Calu3 (cell line): ENCODE results near the gene SMIM35. TPM values are rescaled to one million over a fixed set of nuclear protein-coding genes. Genes with fewer than 3 reads are reported as not detected.

Source experiments
- BruUV-seq: library from RNA; stranded (reverse); fragments of 400-500 nt; replicated peaks from 2 replicates; lab custom pipeline; 2021; lab: Mats Ljungman, UMichigan
- CTCF ChIA-PET: fragments of 300-600 bp; sonication (Branson Sonifier 250); formaldehyde crosslinking; loops from one replicate; lab custom pipeline; 2022; ENCODE audit warnings: antibody characterized with exemption; lab: Charles Lee
- DNase-seq: peaks from one replicate; pipeline ENCODE4 v3.0.0; 2022
- H3K27ac Mint-ChIP-seq: one replicate; pipeline ENCODE4 v1.8.0; 2022; ENCODE audit warnings: mixed read lengths; ENCODE audit not compliant: unreplicated experiment
- H3K27me3 Mint-ChIP-seq: one replicate; pipeline ENCODE4 v1.8.0; 2022; ENCODE audit warnings: mixed read lengths; ENCODE audit not compliant: unreplicated experiment
- H3K36me3 Mint-ChIP-seq: one replicate; pipeline ENCODE4 v1.8.0; 2022; ENCODE audit warnings: mild to moderate bottlenecking, moderate library complexity, mixed read lengths; ENCODE audit not compliant: insufficient read depth, unreplicated experiment
- H3K4me1 Mint-ChIP-seq: one replicate; pipeline ENCODE4 v1.8.0; 2022; ENCODE audit warnings: mild to moderate bottlenecking, low read depth, mixed read lengths; ENCODE audit not compliant: unreplicated experiment
- H3K4me3 Mint-ChIP-seq: one replicate; pipeline ENCODE4 v1.8.0; 2022; ENCODE audit warnings: mild to moderate bottlenecking, low read depth, moderate library complexity, mixed read lengths; ENCODE audit not compliant: unreplicated experiment
- H3K9me3 Mint-ChIP-seq: one replicate; pipeline ENCODE4 v1.8.0; 2022; ENCODE audit warnings: low read depth, mixed read lengths; ENCODE audit not compliant: unreplicated experiment
- CTCF ChIP-seq: fragments of 200-600 bp; IDR thresholded peaks from one replicate; pipeline ENCODE4 v1.8.0; 2022; ENCODE audit warnings: antibody characterized with exemption; ENCODE audit not compliant: unreplicated experiment
- intact Hi-C: fragments of 100-400 bp; cut with micrococcal nuclease; formaldehyde crosslinking; loops from one replicate; pipeline ENCODE4 v1.10.0; 2022; ENCODE audit not compliant: unreplicated experiment
- total RNA-seq: library from RNA; stranded (reverse); gene quantifications from 2 replicates; pipeline ENCODE4 v1.2.3, GENCODE V29; 2022

The SMIM35 gene
- total RNA-seq, 1 experiment from 2014 or later, result not detected

- no peaks in the 10 kb centered on the region for H3K9me3 Mint-ChIP-seq
- no peaks in the 10 kb centered on the region for H3K4me1 Mint-ChIP-seq
- CTCF ChIA-PET, result no interaction called here
- H3K27ac Mint-ChIP-seq, result no peak overlapping the region
- peaks cover 15% of the 10 kb centered on the region for H3K36me3 Mint-ChIP-seq
- no peak for DNase-seq
- intact Hi-C loops, result no loop called here
- H3K4me3 Mint-ChIP-seq, result no peak overlapping the region
- H3K27me3 Mint-ChIP-seq, result no peaks in the 10 kb centered on the region
- TF ChIP-seq CTCF, result no peak
- no TSS peak for BruUV-seq
These were observed 20.1 kb upstream of the SMIM35 start for GRCh38 chr11:118106789-118107335.

GRCh38 chr11:118105657-118106305, 19.0 kb upstream of the SMIM35 start:
- H3K27me3 Mint-ChIP-seq, result no peaks in the 10 kb centered on the region
- no peaks in the 10 kb centered on the region for H3K4me1 Mint-ChIP-seq
- intact Hi-C loops, result no loop called here
- no peak overlapping the region for H3K27ac Mint-ChIP-seq
- CTCF ChIA-PET, result no interaction called here
- no TSS peak for BruUV-seq
- TF ChIP-seq CTCF, result no peak
- DNase-seq, result no peak
- no peak overlapping the region for H3K4me3 Mint-ChIP-seq
- no peaks in the 10 kb centered on the region for H3K9me3 Mint-ChIP-seq
- peaks cover 11% of the 10 kb centered on the region for H3K36me3 Mint-ChIP-seq

GRCh38 chr11:118104491-118104890, 17.7 kb upstream of the SMIM35 start:
- no peak for DNase-seq
- Mint-ChIP-seq H3K27ac (no peak overlapping the region), H3K27me3 (no peaks in the 10 kb centered on the region), H3K4me3 (no peak overlapping the region), H3K36me3 (peaks cover 11% of the 10 kb centered on the region), H3K4me1 (no peaks in the 10 kb centered on the region), H3K9me3 (no peaks in the 10 kb centered on the region)
- CTCF ChIA-PET, result no interaction called here
- no peak for TF ChIP-seq CTCF
- intact Hi-C loops, result no loop called here
- no TSS peak for BruUV-seq

GRCh38 chr11:118102721-118103261, 16.0 kb upstream of the SMIM35 start:
- CTCF ChIA-PET, result interaction anchor here (0.6 kb wide), 1 partner anchor 111 kb away, joined by 3 read pairs; no protein-coding TSS in a partner anchor
- intact Hi-C loops, result no loop called here
- BruUV-seq, result no TSS peak
- TF ChIP-seq CTCF, result no peak
- no peaks in the 10 kb centered on the region for H3K4me1 Mint-ChIP-seq
- no peak overlapping the region for H3K27ac Mint-ChIP-seq
- no peak for DNase-seq
- H3K27me3 Mint-ChIP-seq, result no peaks in the 10 kb centered on the region
- H3K4me3 Mint-ChIP-seq, result no peak overlapping the region
- H3K9me3 Mint-ChIP-seq, result no peaks in the 10 kb centered on the region
- H3K36me3 Mint-ChIP-seq, result peaks cover 24% of the 10 kb centered on the region
